Activated CD8-positive, alpha-beta T cell treated with anti-CD3 and anti-CD28 coated beads for 36 hours (primary cell): ENCODE data around the gene BTRC. TPM values are rescaled to one million over a fixed set of nuclear protein-coding genes. Genes with fewer than 3 reads are reported as not detected.

Experiments used
- ATAC-seq: fragments of 200-7000 bp; cut with Tn5 transposase; one replicate; pipeline ENCODE4 v1.10.0; 2021; ENCODE audit warnings: mild to moderate bottlenecking, moderate library complexity
- CTCF ChIA-PET: fragments of 350-600 bp; sonication (Branson Sonifier 250); formaldehyde crosslinking; loops from one replicate; lab custom pipeline; 2021; ENCODE audit warnings: antibody characterized with exemption; lab: Charles Lee
- POLR2A ChIA-PET: fragments of 350-600 bp; sonication (Branson Sonifier 250); formaldehyde crosslinking; loops from one replicate; lab custom pipeline; 2021; ENCODE audit warnings: antibody characterized with exemption; lab: Charles Lee
- DNase-seq: peaks from one replicate; pipeline ENCODE4 v3.0.0-alpha.2; 2020
- H3K27ac Mint-ChIP-seq: one replicate; pipeline ENCODE4 v1.8.0; 2021; ENCODE audit warnings: mild to moderate bottlenecking, mixed read lengths
- H3K27me3 Mint-ChIP-seq: one replicate; pipeline ENCODE4 v1.8.0; 2021; ENCODE audit warnings: mixed read lengths
- H3K36me3 Mint-ChIP-seq: one replicate; pipeline ENCODE4 v1.8.0; 2021; ENCODE audit warnings: low read depth, mixed read lengths
- H3K4me1 Mint-ChIP-seq: one replicate; pipeline ENCODE4 v1.8.0; 2021; ENCODE audit warnings: low read depth, mixed read lengths
- H3K4me3 Mint-ChIP-seq: one replicate; pipeline ENCODE4 v1.8.0; 2021; ENCODE audit warnings: mild to moderate bottlenecking, moderate library complexity, mixed read lengths
- H3K9me3 Mint-ChIP-seq: one replicate; pipeline ENCODE4 v1.8.0; 2021; ENCODE audit warnings: mixed read lengths
- intact Hi-C: fragments of 100-400 bp; cut with micrococcal nuclease; formaldehyde crosslinking; loops from one replicate; pipeline ENCODE4 v1.10.0; 2022
- total RNA-seq, 2 experiments: library from RNA; stranded (reverse); gene quantifications; one replicate each; pipeline ENCODE4 v1.2.3, GENCODE V29; 2021
- TF ChIP-seq, protein P1 (sequence below): fragments of 200-600 bp; IDR thresholded peaks from one replicate; pipeline ENCODE4 v1.8.0; 2022; ENCODE audit warnings: antibody characterized with exemption, mild to moderate bottlenecking

The BTRC gene
- total RNA-seq, 2 experiments from 2014 or later = 11.6 to 14.6 TPM

DNA sequence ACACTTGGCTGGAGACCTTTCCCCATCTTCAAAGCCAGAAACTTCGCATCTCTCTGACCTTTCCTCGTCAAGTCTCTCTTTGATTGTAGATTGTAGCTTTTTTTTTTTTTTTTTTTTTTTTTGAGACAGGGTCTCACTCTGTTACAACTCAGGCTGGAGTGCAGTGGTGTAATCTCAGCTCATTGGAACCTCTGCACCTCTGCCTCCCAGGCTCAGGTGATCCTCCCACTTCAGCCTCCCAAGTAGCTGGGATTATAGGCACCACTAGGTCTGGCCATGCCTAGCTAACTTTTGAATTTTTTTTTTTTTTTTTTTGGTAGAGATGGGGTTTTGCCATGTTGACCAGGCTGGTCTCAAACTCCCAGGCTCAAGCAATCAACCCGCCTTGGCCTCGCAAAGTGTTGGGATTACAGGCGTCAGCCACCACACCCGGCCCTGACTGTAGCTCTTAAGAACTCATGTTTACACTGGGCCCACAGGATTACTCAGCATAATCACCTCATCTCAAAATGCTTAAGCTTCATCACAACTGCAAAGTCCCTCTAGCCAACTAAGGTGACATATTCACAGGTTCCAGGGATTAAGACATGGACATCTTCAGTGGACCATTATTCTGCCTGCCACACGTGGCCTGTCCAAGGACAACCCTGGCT lies 222.4 kb downstream of the BTRC start:
- ChIA-PET POLR2A (interaction anchor here (1.3 to 1.5 kb wide), 2 partner anchors 11 to 19 kb away, joined by 4 read pairs; no protein-coding TSS in a partner anchor), CTCF (interaction anchor here (0.9 to 1.6 kb wide), 3 partner anchors 9 to 481 kb away, joined by 3 to 4 read pairs (median 3); no protein-coding TSS in a partner anchor)
- DNase-seq = no peak
- TF ChIP-seq, protein P1, sequence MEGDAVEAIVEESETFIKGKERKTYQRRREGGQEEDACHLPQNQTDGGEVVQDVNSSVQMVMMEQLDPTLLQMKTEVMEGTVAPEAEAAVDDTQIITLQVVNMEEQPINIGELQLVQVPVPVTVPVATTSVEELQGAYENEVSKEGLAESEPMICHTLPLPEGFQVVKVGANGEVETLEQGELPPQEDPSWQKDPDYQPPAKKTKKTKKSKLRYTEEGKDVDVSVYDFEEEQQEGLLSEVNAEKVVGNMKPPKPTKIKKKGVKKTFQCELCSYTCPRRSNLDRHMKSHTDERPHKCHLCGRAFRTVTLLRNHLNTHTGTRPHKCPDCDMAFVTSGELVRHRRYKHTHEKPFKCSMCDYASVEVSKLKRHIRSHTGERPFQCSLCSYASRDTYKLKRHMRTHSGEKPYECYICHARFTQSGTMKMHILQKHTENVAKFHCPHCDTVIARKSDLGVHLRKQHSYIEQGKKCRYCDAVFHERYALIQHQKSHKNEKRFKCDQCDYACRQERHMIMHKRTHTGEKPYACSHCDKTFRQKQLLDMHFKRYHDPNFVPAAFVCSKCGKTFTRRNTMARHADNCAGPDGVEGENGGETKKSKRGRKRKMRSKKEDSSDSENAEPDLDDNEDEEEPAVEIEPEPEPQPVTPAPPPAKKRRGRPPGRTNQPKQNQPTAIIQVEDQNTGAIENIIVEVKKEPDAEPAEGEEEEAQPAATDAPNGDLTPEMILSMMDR = no peak
- no peak overlapping the region for H3K4me3 Mint-ChIP-seq
- no peak for ATAC-seq
- H3K9me3 Mint-ChIP-seq = no peaks in the 10 kb centered on the region
- no peak overlapping the region for H3K27ac Mint-ChIP-seq
- H3K27me3 Mint-ChIP-seq = no peaks in the 10 kb centered on the region
- H3K4me1 Mint-ChIP-seq = no peaks in the 10 kb centered on the region
- intact Hi-C loops = no loop called here
- H3K36me3 Mint-ChIP-seq = no peaks in the 10 kb centered on the region

DNA sequence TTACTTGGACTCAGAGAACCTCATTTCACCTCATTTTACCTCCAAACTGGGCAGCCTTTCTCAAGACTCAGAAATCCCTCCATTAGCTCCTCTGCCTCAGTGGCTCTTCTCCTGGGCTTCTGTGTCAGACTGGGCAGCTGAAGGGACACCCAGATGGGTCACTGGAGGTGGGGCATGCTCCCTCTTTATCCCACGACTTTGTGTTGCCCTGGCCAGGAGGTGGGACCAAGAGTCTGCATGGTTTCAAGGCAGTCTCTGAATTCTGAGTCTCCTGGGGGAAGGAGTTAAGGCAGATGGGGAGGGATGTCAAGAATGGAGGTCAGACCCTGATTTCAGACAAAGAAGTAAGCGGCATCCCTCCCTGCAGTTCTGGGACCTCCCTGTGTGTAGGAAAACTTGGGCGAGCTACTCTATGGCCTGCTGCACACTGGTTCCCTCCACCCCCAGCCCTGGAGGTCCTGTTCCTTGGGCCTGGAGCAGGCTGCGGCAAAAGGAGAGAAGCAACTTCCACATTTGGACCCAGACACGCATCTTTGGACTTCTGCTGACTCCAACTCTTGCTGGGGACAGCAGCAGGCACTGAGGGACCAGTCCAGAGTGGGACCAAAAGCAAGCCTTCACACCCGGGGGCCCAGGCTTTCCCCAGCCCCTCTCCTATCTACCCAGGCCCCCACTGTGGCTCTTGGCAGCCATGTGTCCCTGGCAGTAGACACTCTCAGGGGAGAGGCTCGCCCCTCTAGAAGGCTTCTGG lies 223.3 kb downstream of the BTRC start:
- ChIA-PET CTCF (interaction anchor here (1.0 to 2.2 kb wide), 3 partner anchors 204 to 363 kb away, joined by 3 to 8 read pairs (median 4); no protein-coding TSS in a partner anchor), POLR2A (interaction anchor here (0.9 kb wide), 1 partner anchor 11 kb away, joined by 5 read pairs; no protein-coding TSS in a partner anchor)

DNA sequence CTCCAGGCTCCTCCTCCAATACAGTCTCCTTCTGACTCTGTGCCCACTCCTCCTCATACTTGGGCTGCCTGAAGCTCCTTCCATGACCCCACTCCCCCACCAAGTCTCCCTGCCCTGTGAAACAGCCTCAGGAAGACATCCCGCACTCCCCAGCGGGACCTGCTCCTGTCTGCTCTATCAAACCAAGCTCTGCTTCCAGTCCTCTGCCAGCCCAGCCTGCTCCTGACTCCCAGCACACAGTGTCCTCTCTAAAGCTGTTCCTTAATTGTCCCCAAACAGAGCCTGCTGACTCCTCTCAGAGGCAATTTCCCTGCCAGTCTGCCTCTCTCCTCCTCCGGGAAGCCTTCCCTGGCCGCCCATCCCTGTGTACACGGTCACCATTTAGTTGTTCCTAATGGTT lies 224.2 kb downstream of the BTRC start:
- H3K27ac Mint-ChIP-seq = peak overlapping the region; percentile 34
- no peaks in the 10 kb centered on the region for H3K9me3 Mint-ChIP-seq
- intact Hi-C loops = no loop called here
- ATAC-seq (no peak), DNase-seq (no peak)
- H3K27me3 Mint-ChIP-seq = no peaks in the 10 kb centered on the region
- H3K4me3 Mint-ChIP-seq = no peak overlapping the region
- TF ChIP-seq, protein P1 = no peak
- H3K4me1 Mint-ChIP-seq = no peaks in the 10 kb centered on the region
- POLR2A ChIA-PET = interaction anchor here (0.9 kb wide), 1 partner anchor 11 kb away, joined by 5 read pairs; no protein-coding TSS in a partner anchor
- CTCF ChIA-PET = interaction anchor here (0.8 to 2.2 kb wide), 4 partner anchors 7 to 364 kb away, joined by 3 to 8 read pairs (median 4); no protein-coding TSS in a partner anchor
- H3K36me3 Mint-ChIP-seq = peaks cover 4% of the 10 kb centered on the region

More for the DNA sequence above, 223.3 kb downstream of the BTRC start:
- intact Hi-C loops = no loop called here
- H3K36me3 Mint-ChIP-seq = peaks cover 4% of the 10 kb centered on the region
- ATAC-seq (no peak), DNase-seq (no peak)
- no peaks in the 10 kb centered on the region for H3K4me1 Mint-ChIP-seq
- no peaks in the 10 kb centered on the region for H3K27me3 Mint-ChIP-seq
- H3K4me3 Mint-ChIP-seq = no peak overlapping the region
- H3K9me3 Mint-ChIP-seq = no peaks in the 10 kb centered on the region
- TF ChIP-seq, protein P1 = no peak
- H3K27ac Mint-ChIP-seq = no peak overlapping the region

DNA sequence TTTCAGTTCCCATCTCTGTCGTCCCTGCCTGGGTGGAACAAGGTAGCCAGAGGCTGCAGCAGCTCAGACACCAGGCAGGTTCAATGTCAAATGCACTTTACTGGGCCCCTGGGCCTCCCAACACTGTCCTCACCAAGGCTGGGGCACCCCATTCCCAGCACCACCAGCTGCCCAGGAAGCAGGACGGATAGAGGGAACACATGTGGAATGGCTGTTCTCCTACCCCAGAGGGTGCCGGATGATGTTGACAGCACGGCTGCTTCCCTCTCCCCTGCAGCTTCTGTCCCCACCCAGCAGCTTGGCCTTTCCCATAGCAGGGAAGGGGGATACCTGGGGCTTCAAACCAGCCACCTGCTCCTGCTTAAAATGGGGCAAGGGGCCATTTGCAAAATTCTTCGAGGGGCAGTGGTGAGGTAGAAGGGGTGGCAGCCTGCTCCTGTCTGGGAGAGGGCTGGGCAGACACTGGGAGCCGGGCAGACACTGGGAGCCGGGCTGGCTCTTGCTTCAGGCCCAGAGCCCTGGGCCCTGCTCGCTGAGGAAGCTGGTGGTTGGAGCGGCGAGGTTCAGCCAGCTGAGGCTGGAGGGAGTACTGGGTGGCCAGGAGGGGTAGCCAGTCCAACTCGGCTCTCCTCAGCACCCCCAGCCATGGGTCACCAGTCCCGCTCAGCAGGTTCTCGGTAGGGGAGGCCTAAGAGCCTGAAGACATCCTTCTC lies 225.0 kb downstream of the BTRC start:
- TF ChIP-seq, protein P1 = no peak
- intact Hi-C loops = no loop called here
- Mint-ChIP-seq H3K27ac (no peak overlapping the region), H3K4me3 (no peak overlapping the region), H3K4me1 (no peaks in the 10 kb centered on the region), H3K27me3 (no peaks in the 10 kb centered on the region), H3K9me3 (no peaks in the 10 kb centered on the region), H3K36me3 (peaks cover 8% of the 10 kb centered on the region)
- ATAC-seq (no peak), DNase-seq (no peak)
- ChIA-PET POLR2A (interaction anchor here (0.8 kb wide), 1 partner anchor 365 kb away, joined by 3 read pairs; no protein-coding TSS in a partner anchor), CTCF (interaction anchor here (0.8 to 5.7 kb wide), 4 partner anchors 8 to 202 kb away, joined by 3 to 34 read pairs (median 6); no protein-coding TSS in a partner anchor)
